22Rv1 (cell line): Measurements from ENCODE around the gene PROCA1.

ENCODE experiments used
- ZFX ChIP-seq: fragments of 450-650 bp; IDR thresholded peaks from 2 replicates; pipeline ENCODE4 v1.6.1; 2017; ENCODE audit warnings: antibody characterized with exemption, borderline replicate concordance
- TF ChIP-seq, protein P1 (sequence below): fragments of 450-650 bp; IDR thresholded peaks from 2 replicates; pipeline ENCODE4 v1.5.1; 2017; ENCODE audit warnings: mild to moderate bottlenecking

DNA sequence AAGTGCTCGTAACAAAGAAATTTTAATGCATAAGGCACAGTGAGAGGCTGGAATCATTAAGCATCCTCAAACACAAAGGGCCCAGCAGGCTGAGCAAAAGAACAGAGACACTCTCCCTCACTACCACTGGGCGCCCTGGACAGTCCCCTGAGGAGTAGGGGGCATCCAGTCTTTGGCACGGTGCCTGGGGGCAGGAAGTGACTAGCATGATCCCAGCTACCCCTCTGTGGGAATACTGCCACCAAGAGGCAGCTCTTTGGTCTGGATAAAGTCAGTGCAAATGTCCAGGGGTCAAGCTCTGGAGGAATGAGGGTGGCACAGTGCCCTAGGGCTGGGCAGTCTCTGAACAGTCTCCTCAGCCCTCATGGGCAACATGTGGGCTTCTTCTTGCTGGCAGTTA, 2.6 kb upstream of the PROCA1 start:
- TF ChIP-seq, protein P1, sequence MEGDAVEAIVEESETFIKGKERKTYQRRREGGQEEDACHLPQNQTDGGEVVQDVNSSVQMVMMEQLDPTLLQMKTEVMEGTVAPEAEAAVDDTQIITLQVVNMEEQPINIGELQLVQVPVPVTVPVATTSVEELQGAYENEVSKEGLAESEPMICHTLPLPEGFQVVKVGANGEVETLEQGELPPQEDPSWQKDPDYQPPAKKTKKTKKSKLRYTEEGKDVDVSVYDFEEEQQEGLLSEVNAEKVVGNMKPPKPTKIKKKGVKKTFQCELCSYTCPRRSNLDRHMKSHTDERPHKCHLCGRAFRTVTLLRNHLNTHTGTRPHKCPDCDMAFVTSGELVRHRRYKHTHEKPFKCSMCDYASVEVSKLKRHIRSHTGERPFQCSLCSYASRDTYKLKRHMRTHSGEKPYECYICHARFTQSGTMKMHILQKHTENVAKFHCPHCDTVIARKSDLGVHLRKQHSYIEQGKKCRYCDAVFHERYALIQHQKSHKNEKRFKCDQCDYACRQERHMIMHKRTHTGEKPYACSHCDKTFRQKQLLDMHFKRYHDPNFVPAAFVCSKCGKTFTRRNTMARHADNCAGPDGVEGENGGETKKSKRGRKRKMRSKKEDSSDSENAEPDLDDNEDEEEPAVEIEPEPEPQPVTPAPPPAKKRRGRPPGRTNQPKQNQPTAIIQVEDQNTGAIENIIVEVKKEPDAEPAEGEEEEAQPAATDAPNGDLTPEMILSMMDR = peak; percentile 17
- no peak for TF ChIP-seq ZFX
